HPDE6-E6E7 (cell line): Measurements from ENCODE around the gene IFFO2.
A peak's percentile ranks its signal among the peaks of the same experiment; 100 is the strongest.

Experiments
- DNase-seq: peaks from one replicate; pipeline ENCODE4 v3.0.0; 2011; ENCODE audit warnings: missing footprints; ENCODE audit errors: extremely low spot score

The IFFO2 gene

GRCh38 chr1:18919197-18919905 lies 37.1 kb downstream of the IFFO2 start:
- DNase-seq, result no peak

- DNase-seq, result no peak
Observed at GRCh38 chr1:18918417-18918816, 38.1 kb downstream of the IFFO2 start.

- DNase-seq, result no peak
Observed at GRCh38 chr1:18917071-18917799, 39.2 kb downstream of the IFFO2 start.

- no peak for DNase-seq
Observed at GRCh38 chr1:18915341-18915740, 41.1 kb downstream of the IFFO2 start.

GRCh38 chr1:18913065-18913835 lies 43.2 kb downstream of the IFFO2 start:
- DNase-seq, result peak; percentile 91

- no peak for DNase-seq
Observed at GRCh38 chr1:18912550-18912949, 43.9 kb downstream of the IFFO2 start.

- no peak for DNase-seq
Observed at GRCh38 chr1:18908911-18909771, 47.3 kb downstream of the IFFO2 start.

GRCh38 chr1:18907917-18908845 lies 48.3 kb downstream of the IFFO2 start:
- no peak for DNase-seq

- no peak for DNase-seq
Observed at GRCh38 chr1:18907021-18907916, 49.2 kb downstream of the IFFO2 start.

GRCh38 chr1:18903291-18903756 lies 53.2 kb downstream of the IFFO2 start:
- no peak for DNase-seq

- peak; percentile 100 for DNase-seq
Observed at GRCh38 chr1:18902523-18903290, 53.8 kb downstream of the IFFO2 start, which contains the start of gene ALDH4A1. TSS of gene ALDH4A1 (minus strand) at chr1:18902555. CDS start at chr1:18902523, 32 bp downstream.

- DNase-seq, result no peak
Observed at GRCh38 chr1:18901952-18902522, 54.4 kb downstream of the IFFO2 start.

- DNase-seq, result no peak
Observed at GRCh38 chr1:18901147-18901951, 55.1 kb downstream of the IFFO2 start.

GRCh38 chr1:18900303-18900841 lies 56.1 kb downstream of the IFFO2 start:
- no peak for DNase-seq

- no peak for DNase-seq
Observed at GRCh38 chr1:18899363-18900049, 57.0 kb downstream of the IFFO2 start.

GRCh38 chr1:18898567-18898966 lies 57.9 kb downstream of the IFFO2 start:
- no peak for DNase-seq
